ENCODE measurements around the gene CD82. TPM values are rescaled to one million over a fixed set of nuclear protein-coding genes. Genes with fewer than 3 reads are reported as not detected.

CD82 gene
- total and polyA plus RNA-seq, 2 of the 8 experiments (the other 6 are each of a cell fraction or from before 2014, with no cell fraction given), result 7.9 to 10.3 TPM

- no peak for FAIRE-seq
- CTCF ChIA-PET (ENCODE audit: partially characterized antibody), result interaction anchor here (0.6 to 8.8 kb wide), 14 partner anchors 11 to 484 kb away, joined by 3 to 162 read pairs (median 8); no protein-coding TSS in a partner anchor
Observed at GRCh38 chr11:44618561-44619425, 53.3 kb downstream of the CD82 start.

More at GRCh38 chr11:44618561-44619425, 53.3 kb downstream of the CD82 start:
- H4K5ac ChIP-seq (ENCODE audit: insufficient read length, low read depth, low read length), result no peak overlapping the region
- H3K36me3 ChIP-seq (ENCODE audit: control insufficient read depth in 2 of 4, insufficient read depth in 4 of 4, low read length in 3 of 4), result no peaks in the 10 kb centered on the region
- no peak overlapping the region for H3K23ac ChIP-seq (ENCODE audit: insufficient read length)
- no peak overlapping the region for H3K4me2 ChIP-seq (ENCODE audit: insufficient read depth in 1 of 2, low read depth in 2 of 2, low read length in 2 of 2)
- H4K20me1 ChIP-seq (replicated peaks in 1 of 2; ENCODE audit: control insufficient read depth in 1 of 2, insufficient read depth in 2 of 2, low read length in 2 of 2), result no peaks in the 10 kb centered on the region
- no peak overlapping the region for H3K27ac ChIP-seq (ENCODE audit: low read depth, low read length)
- no peak overlapping the region for H2BK120ac ChIP-seq (replicated peaks; ENCODE audit: low read depth, low read length)
- TF ChIP-seq ZNF274 (IDR thresholded peaks at IDR 0.05; ENCODE audit: borderline replicate concordance, extremely low read depth, low read length), result no peak
- no peak for TF ChIP-seq SAP30 (IDR thresholded peaks at IDR 0.05; ENCODE audit: insufficient read depth, insufficient replicate concordance, low read length)
- no peak for TF ChIP-seq MAFK (IDR thresholded peaks at IDR 0.05; ENCODE audit: low read depth, low read length)
- H2AK5ac ChIP-seq (ENCODE audit: low read depth, low read length), result no peak overlapping the region
- no peak overlapping the region for H2BK5ac ChIP-seq (ENCODE audit: low read depth, low read length)
- H3K4ac ChIP-seq (replicated peaks; ENCODE audit: insufficient read length, low read depth, low read length), result no peak overlapping the region
- no peak overlapping the region for H2BK12ac ChIP-seq (ENCODE audit: low read depth, low read length)
- no peak overlapping the region for H2AFZ ChIP-seq (ENCODE audit: low read length)
- no peak overlapping the region for H4K8ac ChIP-seq (ENCODE audit: extremely low read depth, insufficient read depth, low read length)
- no peaks in the 10 kb centered on the region for H3K79me2 ChIP-seq (ENCODE audit: control insufficient read depth in 1 of 2, insufficient read depth in 2 of 2, low read length in 2 of 2)
- peaks cover 0 to 9% (median 1%) of the 10 kb centered on the region in 4 experiments; a peak in 3 of 7 replicates for H3K4me1 ChIP-seq (replicated peaks in 1 of 4; ENCODE audit: control insufficient read depth in 3 of 4, insufficient read depth in 4 of 4, low read length in 3 of 4)
- H4K91ac ChIP-seq (replicated peaks; ENCODE audit: insufficient read length, low read length), result no peak overlapping the region
- H2BK15ac ChIP-seq (ENCODE audit: low read length), result peak overlapping the region; percentile 8; the same call in 1 of the 2 replicates
- H3K56ac ChIP-seq (replicated peaks; ENCODE audit: insufficient read length, low read depth, low read length), result no peak overlapping the region
- no peak overlapping the region for H3K4me3 ChIP-seq (ENCODE audit: extremely low read depth in 1 of 4, insufficient read depth in 2 of 4, low read depth in 3 of 4, low read length in 4 of 4)
- H3K9me3 ChIP-seq (ENCODE audit: insufficient read depth in 2 of 2, low read depth in 1 of 2, low read length in 1 of 2), result no peaks in the 10 kb centered on the region
- WGBS, 2 experiments (ENCODE audit: extremely low coverage in 1 of 2, insufficient coverage in 1 of 2, insufficient read length in 1 of 2, insufficient replicate concordance in 2 of 2, low coverage in 1 of 2, low lambda C conversion rate in 2 of 2, missing lambda C conversion rate in 1 of 2), result 94% methylated on average over 21 of the region's 22 CpGs; no CpG with 5 or more reads in 1 of the 2 experiments
- POLR2A ChIA-PET (ENCODE audit: partially characterized antibody), result no interaction called here
- no peaks in the 10 kb centered on the region for H3K23me2 ChIP-seq (ENCODE audit: low read depth, low read length)
- H3K27me3 ChIP-seq (replicated peaks in 1 of 4; ENCODE audit: control insufficient read depth in 3 of 4, extremely low read depth in 1 of 4, insufficient read depth in 3 of 4, low read length in 3 of 4), result peaks cover 0 to 9% (median 7%) of the 10 kb centered on the region in 4 experiments; a peak in 4 of 7 replicates
- H3K14ac ChIP-seq (ENCODE audit: insufficient read length), result no peak overlapping the region
- no peak overlapping the region for H3K18ac ChIP-seq (ENCODE audit: extremely low read depth, low read length)
- peak in 1 of 2 experiments; percentile 35 for DNase-seq (ENCODE audit: low read depth in 1 of 2, low spot score in 2 of 2)
- no peak overlapping the region for H2BK20ac ChIP-seq (ENCODE audit: low read length)
- H3K9ac ChIP-seq (replicated peaks in 1 of 4; ENCODE audit: extremely low read depth in 1 of 4, low read depth in 3 of 4, low read length in 3 of 4), result no peak overlapping the region
- H3K79me1 ChIP-seq (ENCODE audit: low read depth, low read length), result no peaks in the 10 kb centered on the region
